Neural cell (in vitro differentiated cells): ENCODE data around the gene CERKL. TPM values are rescaled to one million over a fixed set of nuclear protein-coding genes. Genes with fewer than 3 reads are reported as not detected.

ENCODE experiments used
- H2AFZ ChIP-seq: fragments of 200-600, 300-800 bp; sonication (generic), shearing (Covaris generic); 2 replicates; pipeline ENCODE4 v1.6.0; 2014; ENCODE audit warnings: low read depth, mild to moderate bottlenecking, antibody characterized with exemption, low read length, moderate library complexity
- H3F3A ChIP-seq: fragments of 200-600 bp; shearing (Covaris generic); 2 replicates; pipeline ENCODE4 v1.6.1; 2016; ENCODE audit warnings: mild to moderate bottlenecking, moderate library complexity, mixed read lengths, antibody characterized with exemption, low read length; ENCODE audit not compliant: insufficient read depth, poor library complexity, severe bottlenecking
- H3K27ac ChIP-seq: fragments of 200-600, 300-800 bp; sonication (generic), shearing (Covaris generic); 2 replicates; pipeline ENCODE4 v1.5.1; 2014; ENCODE audit warnings: mild to moderate bottlenecking, low read length, moderate library complexity
- H3K27me3 ChIP-seq: fragments of 300-800, 200-600 bp; sonication (generic), shearing (Covaris generic); 2 replicates; pipeline ENCODE4 v1.6.0; 2014; ENCODE audit warnings: mild to moderate bottlenecking, low read depth, low read length, moderate library complexity; ENCODE audit not compliant: insufficient read depth
- H3K36me3 ChIP-seq: fragments of 300-800, 200-600 bp; sonication (generic), shearing (Covaris generic); 2 replicates; pipeline ENCODE4 v1.5.1; 2014; ENCODE audit warnings: mild to moderate bottlenecking, antibody characterized with exemption, low read length, moderate library complexity; ENCODE audit not compliant: insufficient read depth
- H3K4me2 ChIP-seq: fragments of 300-800, 200-600 bp; sonication (generic), shearing (Covaris generic); 2 replicates; pipeline ENCODE4 v1.6.0; 2014; ENCODE audit warnings: mild to moderate bottlenecking, low read length
- H3K4me3 ChIP-seq: fragments of 300-800, 200-600 bp; sonication (generic), shearing (Covaris generic); 2 replicates; pipeline ENCODE4 v1.5.1; 2014; ENCODE audit warnings: mild to moderate bottlenecking, low read length, moderate library complexity
- H3K79me2 ChIP-seq: fragments of 200-600 bp; shearing (Covaris generic); replicated peaks from 2 replicates; pipeline ENCODE4 v1.6.0; 2014; ENCODE audit warnings: mild to moderate bottlenecking, low read length, moderate library complexity; ENCODE audit not compliant: insufficient read depth
- H3K9ac ChIP-seq: fragments of 300-800, 200-600 bp; sonication (generic), shearing (Covaris generic); 2 replicates; pipeline ENCODE4 v1.6.1; 2016; ENCODE audit warnings: mild to moderate bottlenecking, low read length, mixed read lengths
- H3K9me2 ChIP-seq: fragments of 200-600 bp; shearing (Covaris generic); 2 replicates; pipeline ENCODE4 v1.6.1; 2016; ENCODE audit warnings: mild to moderate bottlenecking, low read length, mixed read lengths; ENCODE audit not compliant: insufficient read depth
- H3K9me3 ChIP-seq: fragments of 200-600, 300-800 bp; sonication (generic), shearing (Covaris generic); 2 replicates; pipeline ENCODE4 v1.6.1; 2016; ENCODE audit warnings: mild to moderate bottlenecking, mixed run types, low read length, moderate library complexity, mixed read lengths
- H4K20me1 ChIP-seq: fragments of 200-600 bp; shearing (Covaris generic); 2 replicates; pipeline ENCODE4 v1.6.1; 2016; ENCODE audit warnings: mild to moderate bottlenecking, mixed run types; ENCODE audit not compliant: insufficient read depth
- EP300 ChIP-seq: fragments of 450-650 bp; conservative IDR thresholded peaks from 2 replicates; pipeline ENCODE4 v1.6.1; 2014; ENCODE audit warnings: antibody characterized with exemption, mild to moderate bottlenecking, moderate library complexity; ENCODE audit not compliant: poor library complexity, severe bottlenecking
- EZH2 ChIP-seq: fragments of 200-600, 300-800 bp; shearing (Covaris generic), sonication (generic); IDR thresholded peaks from 2 replicates; pipeline ENCODE4 v1.6.1; 2014; ENCODE audit warnings: antibody characterized with exemption, low read length, borderline replicate concordance, mild to moderate bottlenecking; ENCODE audit not compliant: insufficient read depth, poor library complexity, severe bottlenecking
- MXI1 ChIP-seq: fragments of 450-650 bp; conservative IDR thresholded peaks from 2 replicates; pipeline ENCODE4 v1.6.1; 2014; ENCODE audit warnings: antibody characterized with exemption, mild to moderate bottlenecking; ENCODE audit not compliant: poor library complexity, severe bottlenecking
- POLR2AphosphoS5 ChIP-seq: IDR thresholded peaks from 2 replicates; pipeline ENCODE4 v1.6.1; 2012
- RAD21 ChIP-seq: fragments of 450-650 bp; conservative IDR thresholded peaks from 2 replicates; pipeline ENCODE4 v1.6.1; 2014; ENCODE audit warnings: antibody characterized with exemption, mild to moderate bottlenecking, moderate library complexity
- SMC3 ChIP-seq: fragments of 450-650 bp; conservative IDR thresholded peaks from 2 replicates; pipeline ENCODE4 v1.6.1; 2014; ENCODE audit warnings: antibody characterized with exemption, mild to moderate bottlenecking, moderate library complexity; ENCODE audit not compliant: poor library complexity
- TAF1 ChIP-seq: IDR thresholded peaks from 2 replicates; pipeline ENCODE4 v1.6.1; 2012; ENCODE audit warnings: low read depth
- polyA plus RNA-seq: library from polyadenylated mRNA; depleted of rRNA; stranded (reverse); fragments of >200 nt; gene quantifications from 2 replicates; pipeline ENCODE4 v1.2.3, GENCODE V29; 2014
- TF ChIP-seq, protein P1 (sequence below): IDR thresholded peaks from 2 replicates; pipeline ENCODE4 v1.6.1; 2012; ENCODE audit warnings: borderline replicate concordance
- TF ChIP-seq, protein P2 (sequence below): fragments of 450-650 bp; IDR thresholded peaks from 2 replicates; pipeline ENCODE4 v1.5.1; 2014; ENCODE audit warnings: antibody characterized with exemption, mild to moderate bottlenecking, moderate library complexity; ENCODE audit not compliant: poor library complexity, severe bottlenecking

The CERKL gene
- polyA plus RNA-seq, 1 donor from 2014 or later: not detected

DNA sequence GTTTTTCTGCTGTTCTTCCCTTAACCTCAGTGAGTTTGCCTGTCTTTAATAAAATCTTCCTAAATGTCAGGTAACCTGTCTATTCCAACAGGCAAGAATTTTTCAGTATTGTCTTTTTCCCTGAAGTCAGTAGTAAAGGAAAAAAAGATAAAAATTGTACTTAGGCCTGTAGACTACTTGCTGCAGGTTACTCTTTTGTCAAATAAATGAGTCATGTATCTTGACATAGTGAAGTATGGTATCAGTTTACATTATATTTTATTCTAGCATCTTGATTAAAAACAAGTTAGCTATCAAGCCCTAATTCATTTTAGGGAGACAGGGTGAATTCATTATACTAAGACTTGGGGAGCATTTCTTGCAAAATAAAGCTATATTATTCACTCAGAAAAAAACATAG is 139.9 kb downstream of the CERKL start:
- Histone ChIP-seq H3K9ac (no peak overlapping the region), H3K79me2 (no peaks in the 10 kb centered on the region), H3K9me3 (no peaks in the 10 kb centered on the region), H3K4me2 (no peak overlapping the region), H3K4me3 (no peak overlapping the region), H3K36me3 (no peaks in the 10 kb centered on the region), H2AFZ (no peak overlapping the region), H3K9me2 (no peaks in the 10 kb centered on the region), H4K20me1 (no peaks in the 10 kb centered on the region), H3K27ac (no peak overlapping the region), H3F3A (no peaks in the 10 kb centered on the region), H3K27me3 (no peaks in the 10 kb centered on the region)
- TF ChIP-seq TAF1: no peak
- no peak for TF ChIP-seq POLR2AphosphoS5
- TF ChIP-seq, protein P1, sequence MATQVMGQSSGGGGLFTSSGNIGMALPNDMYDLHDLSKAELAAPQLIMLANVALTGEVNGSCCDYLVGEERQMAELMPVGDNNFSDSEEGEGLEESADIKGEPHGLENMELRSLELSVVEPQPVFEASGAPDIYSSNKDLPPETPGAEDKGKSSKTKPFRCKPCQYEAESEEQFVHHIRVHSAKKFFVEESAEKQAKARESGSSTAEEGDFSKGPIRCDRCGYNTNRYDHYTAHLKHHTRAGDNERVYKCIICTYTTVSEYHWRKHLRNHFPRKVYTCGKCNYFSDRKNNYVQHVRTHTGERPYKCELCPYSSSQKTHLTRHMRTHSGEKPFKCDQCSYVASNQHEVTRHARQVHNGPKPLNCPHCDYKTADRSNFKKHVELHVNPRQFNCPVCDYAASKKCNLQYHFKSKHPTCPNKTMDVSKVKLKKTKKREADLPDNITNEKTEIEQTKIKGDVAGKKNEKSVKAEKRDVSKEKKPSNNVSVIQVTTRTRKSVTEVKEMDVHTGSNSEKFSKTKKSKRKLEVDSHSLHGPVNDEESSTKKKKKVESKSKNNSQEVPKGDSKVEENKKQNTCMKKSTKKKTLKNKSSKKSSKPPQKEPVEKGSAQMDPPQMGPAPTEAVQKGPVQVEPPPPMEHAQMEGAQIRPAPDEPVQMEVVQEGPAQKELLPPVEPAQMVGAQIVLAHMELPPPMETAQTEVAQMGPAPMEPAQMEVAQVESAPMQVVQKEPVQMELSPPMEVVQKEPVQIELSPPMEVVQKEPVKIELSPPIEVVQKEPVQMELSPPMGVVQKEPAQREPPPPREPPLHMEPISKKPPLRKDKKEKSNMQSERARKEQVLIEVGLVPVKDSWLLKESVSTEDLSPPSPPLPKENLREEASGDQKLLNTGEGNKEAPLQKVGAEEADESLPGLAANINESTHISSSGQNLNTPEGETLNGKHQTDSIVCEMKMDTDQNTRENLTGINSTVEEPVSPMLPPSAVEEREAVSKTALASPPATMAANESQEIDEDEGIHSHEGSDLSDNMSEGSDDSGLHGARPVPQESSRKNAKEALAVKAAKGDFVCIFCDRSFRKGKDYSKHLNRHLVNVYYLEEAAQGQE: no peak
- no peak for TF ChIP-seq RAD21
- no peak for TF ChIP-seq SMC3
- TF ChIP-seq, protein P2, sequence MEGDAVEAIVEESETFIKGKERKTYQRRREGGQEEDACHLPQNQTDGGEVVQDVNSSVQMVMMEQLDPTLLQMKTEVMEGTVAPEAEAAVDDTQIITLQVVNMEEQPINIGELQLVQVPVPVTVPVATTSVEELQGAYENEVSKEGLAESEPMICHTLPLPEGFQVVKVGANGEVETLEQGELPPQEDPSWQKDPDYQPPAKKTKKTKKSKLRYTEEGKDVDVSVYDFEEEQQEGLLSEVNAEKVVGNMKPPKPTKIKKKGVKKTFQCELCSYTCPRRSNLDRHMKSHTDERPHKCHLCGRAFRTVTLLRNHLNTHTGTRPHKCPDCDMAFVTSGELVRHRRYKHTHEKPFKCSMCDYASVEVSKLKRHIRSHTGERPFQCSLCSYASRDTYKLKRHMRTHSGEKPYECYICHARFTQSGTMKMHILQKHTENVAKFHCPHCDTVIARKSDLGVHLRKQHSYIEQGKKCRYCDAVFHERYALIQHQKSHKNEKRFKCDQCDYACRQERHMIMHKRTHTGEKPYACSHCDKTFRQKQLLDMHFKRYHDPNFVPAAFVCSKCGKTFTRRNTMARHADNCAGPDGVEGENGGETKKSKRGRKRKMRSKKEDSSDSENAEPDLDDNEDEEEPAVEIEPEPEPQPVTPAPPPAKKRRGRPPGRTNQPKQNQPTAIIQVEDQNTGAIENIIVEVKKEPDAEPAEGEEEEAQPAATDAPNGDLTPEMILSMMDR: no peak
- no peak for TF ChIP-seq EP300
- TF ChIP-seq EZH2: no peak
- no peak for TF ChIP-seq MXI1

DNA sequence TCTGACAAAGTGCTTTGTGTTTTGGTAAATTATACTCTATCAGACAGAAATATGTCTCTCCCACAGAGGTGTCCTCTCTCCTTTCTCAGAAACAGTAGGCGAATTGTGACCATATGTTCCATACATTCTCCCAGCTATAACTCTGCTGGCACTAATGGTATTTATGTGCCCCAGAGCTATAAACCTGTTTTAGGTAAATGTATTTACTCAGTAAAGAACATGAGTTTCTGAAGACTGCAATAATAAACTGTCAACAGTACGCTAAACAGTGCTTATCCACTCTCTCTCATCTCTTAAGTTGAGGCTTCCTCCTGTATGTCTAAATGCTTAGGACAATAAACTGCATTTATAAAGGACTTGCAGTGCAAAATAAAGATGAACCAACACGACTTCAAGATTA is 141.2 kb downstream of the CERKL start:
- H4K20me1 ChIP-seq: no peaks in the 10 kb centered on the region
- no peak overlapping the region for H3K27ac ChIP-seq
- H3K36me3 ChIP-seq: no peaks in the 10 kb centered on the region
- H3K9me3 ChIP-seq: no peaks in the 10 kb centered on the region
- H2AFZ ChIP-seq: no peak overlapping the region
- H3K27me3 ChIP-seq: no peaks in the 10 kb centered on the region
- no peaks in the 10 kb centered on the region for H3K9me2 ChIP-seq
- no peak overlapping the region for H3K4me2 ChIP-seq
- H3K9ac ChIP-seq: no peak overlapping the region
- no peak overlapping the region for H3K4me3 ChIP-seq
- H3F3A ChIP-seq: no peaks in the 10 kb centered on the region
- TF ChIP-seq RAD21: no peak
- TF ChIP-seq POLR2AphosphoS5: no peak
- TF ChIP-seq, protein P2: no peak
- no peak for TF ChIP-seq EP300
- TF ChIP-seq TAF1: no peak
- TF ChIP-seq, protein P1: no peak
- TF ChIP-seq MXI1: no peak
- TF ChIP-seq SMC3: no peak
- H3K79me2 ChIP-seq: no peaks in the 10 kb centered on the region
